Measurements from ENCODE around the gene CD96. TPM values are rescaled to one million over a fixed set of nuclear protein-coding genes. Genes with fewer than 3 reads are reported as not detected.

Gene CD96
- total and polyA plus RNA-seq, 2 experiments from 2014 or later = 0.60 to 2.0 TPM

GRCh38 chr3:111593666-111594065 is 51.7 kb downstream of the CD96 start:
- Histone ChIP-seq H3K9me2 (replicated peaks; ENCODE audit: insufficient read depth) (no peaks in the 10 kb centered on the region), H2AFZ (no peak overlapping the region), H3K27me3 (no peaks in the 10 kb centered on the region), H4K20me1 (ENCODE audit: insufficient read depth, poor library complexity, severe bottlenecking) (no peaks in the 10 kb centered on the region), H3K4me3 (no peak overlapping the region), H3K27ac (no peak overlapping the region), H3K4me2 (no peak overlapping the region), H3K4me1 (ENCODE audit: insufficient read depth) (no peaks in the 10 kb centered on the region), H3K79me2 (no peaks in the 10 kb centered on the region), H3K36me3 (replicated peaks; ENCODE audit: insufficient read depth, low read depth) (no peaks in the 10 kb centered on the region), H3K9me3 (ENCODE audit: low read depth) (no peaks in the 10 kb centered on the region)
- WGBS (ENCODE audit: low lambda C conversion rate, missing lambda C conversion rate) = 93% methylated on average over 9 of the region's 9 CpGs
- TF ChIP-seq CTCF (IDR thresholded peaks at IDR 0.05; ENCODE audit: poor library complexity) (no peak), EZH2phosphoT487 (IDR thresholded peaks at IDR 0.05; ENCODE audit: low read depth, severe bottlenecking, unreplicated experiment) (no peak), EZH2 (IDR thresholded peaks at IDR 0.05; ENCODE audit: borderline replicate concordance) (no peak)
- DNase-seq (ENCODE audit: low spot score) = no peak

- no peaks in the 10 kb centered on the region for H3K79me2 ChIP-seq
- WGBS (ENCODE audit: low lambda C conversion rate, missing lambda C conversion rate) = 85% methylated on average over 2 of the region's 2 CpGs
- no peak overlapping the region for H3K4me2 ChIP-seq
- H3K27ac ChIP-seq = no peak overlapping the region
- no peaks in the 10 kb centered on the region for H3K27me3 ChIP-seq
- H3K36me3 ChIP-seq (replicated peaks; ENCODE audit: insufficient read depth, low read depth) = no peaks in the 10 kb centered on the region
- TF ChIP-seq EZH2phosphoT487 (IDR thresholded peaks at IDR 0.05; ENCODE audit: low read depth, severe bottlenecking, unreplicated experiment) = no peak
- no peak for TF ChIP-seq EZH2 (IDR thresholded peaks at IDR 0.05; ENCODE audit: borderline replicate concordance)
- no peak for TF ChIP-seq CTCF (IDR thresholded peaks at IDR 0.05; ENCODE audit: poor library complexity)
- H3K9me2 ChIP-seq (replicated peaks; ENCODE audit: insufficient read depth) = no peaks in the 10 kb centered on the region
- H4K20me1 ChIP-seq (ENCODE audit: insufficient read depth, poor library complexity, severe bottlenecking) = no peaks in the 10 kb centered on the region
- no peaks in the 10 kb centered on the region for H3K9me3 ChIP-seq (ENCODE audit: low read depth)
- H2AFZ ChIP-seq = no peak overlapping the region
- no peaks in the 10 kb centered on the region for H3K4me1 ChIP-seq (ENCODE audit: insufficient read depth)
- DNase-seq (ENCODE audit: low spot score) = no peak
- no peak overlapping the region for H3K4me3 ChIP-seq
These were observed 52.2 kb downstream of the CD96 start for GRCh38 chr3:111594205-111594604.

DNA sequence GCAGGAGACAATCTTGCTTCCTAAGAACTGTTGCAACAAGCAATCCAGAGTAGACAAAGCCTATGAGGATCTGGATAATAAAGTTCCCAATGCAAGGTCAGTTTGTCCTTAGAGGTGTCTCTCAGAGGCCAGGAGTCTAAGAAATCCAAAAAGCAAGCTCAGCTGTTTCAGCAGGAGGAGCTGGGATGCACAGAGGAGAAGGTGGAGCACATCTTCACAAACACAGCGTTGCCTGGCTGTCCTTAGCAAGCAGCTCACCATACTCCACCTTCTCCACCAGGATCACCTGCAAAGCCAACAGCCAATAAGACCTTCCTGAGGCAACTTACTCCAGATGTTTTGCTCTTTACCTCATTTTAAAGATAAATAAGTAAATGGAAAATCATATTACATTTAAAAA is 52.8 kb downstream of the CD96 start:
- no peak overlapping the region for H3K4me2 ChIP-seq
- H3K36me3 ChIP-seq (replicated peaks; ENCODE audit: insufficient read depth, low read depth) = no peaks in the 10 kb centered on the region
- H3K9me2 ChIP-seq (replicated peaks; ENCODE audit: insufficient read depth) = no peaks in the 10 kb centered on the region
- H3K4me3 ChIP-seq = no peak overlapping the region
- DNase-seq (ENCODE audit: low spot score) = no peak
- H3K27ac ChIP-seq = no peak overlapping the region
- WGBS (ENCODE audit: low lambda C conversion rate, missing lambda C conversion rate) = 43% methylated on average over 1 of the region's 1 CpG
- no peaks in the 10 kb centered on the region for H4K20me1 ChIP-seq (ENCODE audit: insufficient read depth, poor library complexity, severe bottlenecking)
- no peaks in the 10 kb centered on the region for H3K27me3 ChIP-seq
- H3K79me2 ChIP-seq = no peaks in the 10 kb centered on the region
- H3K9me3 ChIP-seq (ENCODE audit: low read depth) = no peaks in the 10 kb centered on the region
- H3K4me1 ChIP-seq (ENCODE audit: insufficient read depth) = no peaks in the 10 kb centered on the region
- no peak overlapping the region for H2AFZ ChIP-seq
- TF ChIP-seq EZH2 (IDR thresholded peaks at IDR 0.05; ENCODE audit: borderline replicate concordance) (no peak), CTCF (IDR thresholded peaks at IDR 0.05; ENCODE audit: poor library complexity) (no peak), EZH2phosphoT487 (IDR thresholded peaks at IDR 0.05; ENCODE audit: low read depth, severe bottlenecking, unreplicated experiment) (no peak)

GRCh38 chr3:111595232-111595631 is 53.2 kb downstream of the CD96 start, which contains the start of gene ZBED2:
TSS of gene ZBED2 (minus strand) at chr3:111595346. CDS start at chr3:111594201, 1,145 bp downstream.
- H3K4me3 ChIP-seq = no peak within 1 kb of the TSS
- no peak for DNase-seq (ENCODE audit: low spot score)
- no peaks in the 10 kb centered on the region for H3K36me3 ChIP-seq (replicated peaks; ENCODE audit: insufficient read depth, low read depth)
- no peaks in the 10 kb centered on the region for H3K4me1 ChIP-seq (ENCODE audit: insufficient read depth)
- no peaks in the 10 kb centered on the region for H3K79me2 ChIP-seq
- H3K9me2 ChIP-seq (replicated peaks; ENCODE audit: insufficient read depth) = no peaks in the 10 kb centered on the region
- no peak within 1 kb of the TSS for H3K4me2 ChIP-seq
- no peaks in the 10 kb centered on the region for H3K27me3 ChIP-seq
- H2AFZ ChIP-seq = no peak within 1 kb of the TSS
- TF ChIP-seq EZH2 (IDR thresholded peaks at IDR 0.05; ENCODE audit: borderline replicate concordance) (no peak), EZH2phosphoT487 (IDR thresholded peaks at IDR 0.05; ENCODE audit: low read depth, severe bottlenecking, unreplicated experiment) (no peak), CTCF (IDR thresholded peaks at IDR 0.05; ENCODE audit: poor library complexity) (no peak)
- H4K20me1 ChIP-seq (ENCODE audit: insufficient read depth, poor library complexity, severe bottlenecking) = no peaks in the 10 kb centered on the region
- H3K27ac ChIP-seq = no peak within 1 kb of the TSS
- WGBS (ENCODE audit: low lambda C conversion rate, missing lambda C conversion rate) = 88% methylated on average over 2 of the region's 2 CpGs
- no peaks in the 10 kb centered on the region for H3K9me3 ChIP-seq (ENCODE audit: low read depth)

Measured in hepatocyte (in vitro differentiated cells).